HepG2 (cell line): ENCODE data around the gene FOXE3. TPM values are rescaled to one million over a fixed set of nuclear protein-coding genes. Genes with fewer than 3 reads are reported as not detected.

Source experiments
- ATAC-seq: fragments of 200-7000 bp; cut with Tn5 transposase; 3 replicates; pipeline ENCODE4 v1.9.1; 2020; ENCODE audit warnings: mild to moderate bottlenecking, moderate library complexity
- BruUV-seq: library from RNA; stranded (reverse); fragments of 400-500 nt; replicated peaks from 2 replicates; lab custom pipeline; 2021; lab: Mats Ljungman, UMichigan
- CTCF ChIA-PET: fragments of 300-600 bp; formaldehyde crosslinking; extraction: SDS; loops from one replicate; lab custom pipeline; 2021; ENCODE audit warnings: low total read pairs, inconsistent platforms, low intra/inter-chr PET ratio; lab: Yijun Ruan, JAX
- POLR2A ChIA-PET: fragments of 350-600 bp; sonication (Branson Sonifier 250); formaldehyde crosslinking; loops from one replicate; lab custom pipeline; 2020; ENCODE audit warnings: antibody characterized with exemption, inconsistent platforms; lab: Yijun Ruan, JAX
- DNase-seq: peaks from one replicate; pipeline ENCODE4 v3.0.0-alpha.2; 2015; ENCODE audit warnings: low spot score
- FAIRE-seq: peaks from 3 replicates; lab custom pipeline; 2011; peaks lifted over from hg19 to GRCh38; lab: Jason Lieb, UNC
- H2AFZ ChIP-seq: one replicate; pipeline ENCODE4 v1.6.1; 2011; ENCODE audit warnings: low read length, inconsistent platforms
- H3K27ac ChIP-seq: fragments of 300-600 bp; 3 replicates; pipeline ENCODE4 v1.8.0; 2011; ENCODE audit warnings: mixed run types, mild to moderate bottlenecking, mixed read lengths, low read length, inconsistent platforms; ENCODE audit not compliant: insufficient read depth; ENCODE audit errors: extremely low read length
- H3K27me3 ChIP-seq, 2 experiments: fragments of 200-600 bp in 1 of 2; 2 replicates in 1 of 2; 3 replicates in 1 of 2; pipeline versions ENCODE4 v1.6.0 to v1.8.0; 2011; ENCODE audit warnings: low read length in 2 of 2, mild to moderate bottlenecking in 2 of 2, moderate library complexity in 2 of 2, inconsistent platforms in 1 of 2; ENCODE audit not compliant: insufficient read depth in 2 of 2, control insufficient read depth in 1 of 2
- H3K36me3 ChIP-seq, 2 experiments: fragments of 200-600 bp in 1 of 2; replicated peaks in 1 of 2; 2 replicates in 1 of 2; 3 replicates in 1 of 2; pipeline versions ENCODE4 v1.5.1 to v1.8.0; 2011; ENCODE audit warnings: low read length in 2 of 2, inconsistent platforms in 1 of 2; ENCODE audit not compliant: insufficient read depth in 2 of 2, control insufficient read depth in 1 of 2
- H3K4me1 ChIP-seq: 2 replicates; pipeline ENCODE4 v1.5.1; 2012; ENCODE audit warnings: low read length, inconsistent platforms; ENCODE audit not compliant: insufficient read depth
- H3K4me2 ChIP-seq: 2 replicates; pipeline ENCODE4 v1.6.0; 2011; ENCODE audit warnings: low read depth, low read length, inconsistent platforms
- H3K4me3 ChIP-seq, 3 experiments: fragments of 200-600 bp in 1 of 3; sonication (generic), shearing (Covaris generic) in 1 of 3; replicated peaks in 1 of 3; 2 replicates each; pipeline ENCODE4 v1.5.1; 2011 to 2016; ENCODE audit warnings: low read length in 3 of 3, inconsistent platforms in 2 of 3, low read depth in 2 of 3, mild to moderate bottlenecking in 2 of 3, control low read depth in 1 of 3, mixed read lengths in 1 of 3; ENCODE audit not compliant: insufficient read depth in 1 of 3
- H3K79me2 ChIP-seq: one replicate; pipeline ENCODE4 v1.6.1; 2011; ENCODE audit warnings: low read length, inconsistent platforms; ENCODE audit not compliant: insufficient read depth
- H3K9ac ChIP-seq: 2 replicates; pipeline ENCODE4 v1.6.0; 2011; ENCODE audit warnings: mild to moderate bottlenecking, low read depth, low read length, inconsistent platforms; ENCODE audit not compliant: insufficient read depth
- H3K9me3 ChIP-seq: 2 replicates; pipeline ENCODE4 v1.5.1; 2012; ENCODE audit warnings: mild to moderate bottlenecking, low read length
- H4K20me1 ChIP-seq: 2 replicates; pipeline ENCODE4 v1.6.0; 2011; ENCODE audit warnings: inconsistent platforms, mild to moderate bottlenecking, low read length, moderate library complexity; ENCODE audit not compliant: insufficient read depth
- AKAP8 ChIP-seq: sonication (generic); formaldehyde crosslinking; IDR thresholded peaks from 2 replicates; pipeline ENCODE4 v1.5.1; 2020; ENCODE audit warnings: mild to moderate bottlenecking, missing genetic modification reagents
- SRSF4 ChIP-seq: fragments of 200-400 bp; formaldehyde crosslinking; IDR thresholded peaks from one replicate; pipeline ENCODE4 v1.6.1; 2018; ENCODE audit warnings: mild to moderate bottlenecking, low read depth, low read length, moderate library complexity; ENCODE audit not compliant: poor library complexity, severe bottlenecking
- ZNF24 ChIP-seq: fragments of 450-650 bp; IDR thresholded peaks from 2 replicates; pipeline ENCODE4 v1.6.1; 2017; ENCODE audit warnings: antibody characterized with exemption, mild to moderate bottlenecking
- ZNF577 ChIP-seq: sonication (generic); formaldehyde crosslinking; IDR thresholded peaks from 2 replicates; pipeline ENCODE4 v1.4.0; 2020; ENCODE audit warnings: mild to moderate bottlenecking, low read depth, missing genetic modification reagents, borderline replicate concordance
- WGBS: methylation state at CpG from one replicate; pipeline ENCODE4 v1.1.6; 2017; ENCODE audit warnings: low lambda C conversion rate; 5-methylcytosine and 5-hydroxymethylcytosine counted together
- in situ Hi-C: cut with HindIII; loops from 2 replicates; pipeline ENCODE4 v1.10.0; 2017; ENCODE audit warnings: low pct_unique_long_range_greater_than_20kb; ENCODE audit not compliant: extremely low pct_ligation_motif_present
- intact Hi-C: fragments of 100-400 bp; cut with micrococcal nuclease; formaldehyde crosslinking; loops from one replicate; pipeline ENCODE4 v1.10.0; 2022; ENCODE audit not compliant: unreplicated experiment
- polyA plus RNA-seq, 8 experiments: library from polyadenylated mRNA; depleted of rRNA in 3 of 8; stranded (reverse) in 7 of 8; unstranded in 1 of 8; fragments of >200 nt; fragmentation: Illumina TruSeq in 4 of 8; extraction: Trizol in 4 of 8; gene quantifications; 2 replicates each; pipeline versions ENCODE4 v1.2.1 to v1.2.3, GENCODE V29; 2011 to 2016; ENCODE audit warnings: low read depth in 4 of 8, missing spikeins in 1 of 8, mixed read lengths in 1 of 8; ENCODE audit not compliant: insufficient read depth in 1 of 8
- total RNA-seq, 5 experiments: library from RNA; depleted of rRNA; stranded (reverse); fragments of >200 nt; fragmentation: Illumina TruSeq; extraction: Trizol; gene quantifications; 2 replicates each; pipeline ENCODE4 v1.2.3, GENCODE V29; 2016; ENCODE audit warnings: low read depth in 1 of 5
- TF ChIP-seq, protein P1 (sequence below), 2 experiments: fragments of 450-650 bp in 1 of 2; sonication (generic) in 1 of 2; formaldehyde crosslinking in 1 of 2; IDR thresholded peaks; 2 replicates each; pipeline versions ENCODE4 v1.6.1 to v1.8.0; 2016 to 2022; ENCODE audit warnings: antibody characterized with exemption in 1 of 2, mild to moderate bottlenecking in 1 of 2, missing genetic modification reagents in 1 of 2

FOXE3 gene
- total and polyA plus RNA-seq, 2 of the 13 experiments (the other 11 are each of a cell fraction or from before 2014, with no cell fraction given) = not detected

DNA sequence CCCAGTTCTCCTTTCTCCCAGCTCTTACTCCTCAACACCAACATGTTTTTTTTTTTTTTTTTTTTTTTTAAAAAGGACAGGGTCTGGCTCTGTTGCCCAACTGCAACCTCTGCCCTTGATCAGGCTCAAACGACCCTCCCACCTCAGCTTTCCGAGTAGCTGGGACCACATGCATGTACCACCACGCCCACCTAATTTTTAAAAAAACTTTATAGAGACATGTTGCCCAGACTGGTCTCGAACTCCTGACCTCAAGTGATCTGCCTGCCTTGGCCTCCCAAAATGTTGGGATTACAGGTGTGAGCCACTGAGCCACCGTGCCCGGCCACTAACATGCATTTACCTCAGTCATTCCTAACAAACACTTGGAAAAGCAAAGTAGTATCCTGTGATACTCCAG lies 31.1 kb upstream of the FOXE3 start (continued):
- TF ChIP-seq, protein P1, sequence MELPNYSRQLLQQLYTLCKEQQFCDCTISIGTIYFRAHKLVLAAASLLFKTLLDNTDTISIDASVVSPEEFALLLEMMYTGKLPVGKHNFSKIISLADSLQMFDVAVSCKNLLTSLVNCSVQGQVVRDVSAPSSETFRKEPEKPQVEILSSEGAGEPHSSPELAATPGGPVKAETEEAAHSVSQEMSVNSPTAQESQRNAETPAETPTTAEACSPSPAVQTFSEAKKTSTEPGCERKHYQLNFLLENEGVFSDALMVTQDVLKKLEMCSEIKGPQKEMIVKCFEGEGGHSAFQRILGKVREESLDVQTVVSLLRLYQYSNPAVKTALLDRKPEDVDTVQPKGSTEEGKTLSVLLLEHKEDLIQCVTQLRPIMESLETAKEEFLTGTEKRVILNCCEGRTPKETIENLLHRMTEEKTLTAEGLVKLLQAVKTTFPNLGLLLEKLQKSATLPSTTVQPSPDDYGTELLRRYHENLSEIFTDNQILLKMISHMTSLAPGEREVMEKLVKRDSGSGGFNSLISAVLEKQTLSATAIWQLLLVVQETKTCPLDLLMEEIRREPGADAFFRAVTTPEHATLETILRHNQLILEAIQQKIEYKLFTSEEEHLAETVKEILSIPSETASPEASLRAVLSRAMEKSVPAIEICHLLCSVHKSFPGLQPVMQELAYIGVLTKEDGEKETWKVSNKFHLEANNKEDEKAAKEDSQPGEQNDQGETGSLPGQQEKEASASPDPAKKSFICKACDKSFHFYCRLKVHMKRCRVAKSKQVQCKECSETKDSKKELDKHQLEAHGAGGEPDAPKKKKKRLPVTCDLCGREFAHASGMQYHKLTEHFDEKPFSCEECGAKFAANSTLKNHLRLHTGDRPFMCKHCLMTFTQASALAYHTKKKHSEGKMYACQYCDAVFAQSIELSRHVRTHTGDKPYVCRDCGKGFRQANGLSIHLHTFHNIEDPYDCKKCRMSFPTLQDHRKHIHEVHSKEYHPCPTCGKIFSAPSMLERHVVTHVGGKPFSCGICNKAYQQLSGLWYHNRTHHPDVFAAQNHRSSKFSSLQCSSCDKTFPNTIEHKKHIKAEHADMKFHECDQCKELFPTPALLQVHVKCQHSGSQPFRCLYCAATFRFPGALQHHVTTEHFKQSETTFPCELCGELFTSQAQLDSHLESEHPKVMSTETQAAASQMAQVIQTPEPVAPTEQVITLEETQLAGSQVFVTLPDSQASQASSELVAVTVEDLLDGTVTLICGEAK (IDR thresholded peaks at IDR 0.05) = no peak
- TF ChIP-seq, protein P1 (CRISPR knock-in tag; IDR thresholded peaks at IDR 0.05) = peak; percentile 69; the same call in 1 of the 2 replicates
- TF ChIP-seq, all 625 proteins: peak for 1

DNA sequence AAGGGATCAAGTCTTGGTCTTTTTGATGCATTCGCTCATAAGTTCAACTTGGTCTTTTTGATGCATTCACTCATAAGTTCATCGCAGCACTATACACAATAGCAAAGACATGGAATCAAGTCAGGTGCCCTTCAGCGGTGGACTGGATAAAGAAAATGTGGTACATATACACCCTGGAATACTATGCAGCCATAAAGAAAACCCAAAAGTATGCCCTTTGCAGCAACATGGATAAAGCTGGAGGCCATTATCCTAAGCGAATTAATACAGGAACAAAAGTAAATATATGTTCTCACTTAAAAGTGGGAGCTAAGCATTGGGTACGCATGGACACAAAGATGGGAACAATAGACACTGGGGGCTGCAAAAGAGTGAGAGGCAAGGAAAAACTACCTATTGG lies 29.8 kb upstream of the FOXE3 start:
- H3K4me1 ChIP-seq = peaks cover 70% of the 10 kb centered on the region
- no peak overlapping the region for H3K4me3 ChIP-seq
- H3K9ac ChIP-seq = no peak overlapping the region
- DNase-seq (no peak), FAIRE-seq (no peak)
- H3K4me2 ChIP-seq = no peak overlapping the region
- no TSS peak for BruUV-seq
- H2AFZ ChIP-seq = no peak overlapping the region
- 96% methylated on average over 5 of the region's 5 CpGs for WGBS
- H4K20me1 ChIP-seq = no peaks in the 10 kb centered on the region
- intact Hi-C loops = loop anchor here (5.0 kb wide), 1 partner anchor 341 kb away; no protein-coding TSS in a partner anchor
- no peaks in the 10 kb centered on the region for H3K27me3 ChIP-seq
- no peak overlapping the region for H3K27ac ChIP-seq
- H3K9me3 ChIP-seq = no peaks in the 10 kb centered on the region
- TF ChIP-seq SRSF4 (no peak), AKAP8 (CRISPR knock-in tag) (no peak), ZNF577 (CRISPR knock-in tag) (no peak), ZNF24 (no peak)
- TF ChIP-seq, all 625 proteins: peak for 0
- no peaks in the 10 kb centered on the region for H3K36me3 ChIP-seq
- ATAC-seq = no peak
- in situ Hi-C loops = loop anchor here (5.0 kb wide), 1 partner anchor 36 kb away; no protein-coding TSS in a partner anchor
- POLR2A ChIA-PET = no interaction called here
- H3K79me2 ChIP-seq = no peaks in the 10 kb centered on the region
- CTCF ChIA-PET = no interaction called here
